GM18867 (cell line): ENCODE results near the gene GUCY2C.
"Not testable (repeated sequence)": the region's sequence is repeated elsewhere in the genome, so short reads cannot be mapped to it uniquely, and the experiment has no call there.

Experiments
- ATAC-seq: cut with Tn5 transposase; IDR thresholded peaks from one replicate; pipeline ENCODE4 v1.9.1; 2021; ENCODE audit warnings: mild to moderate bottlenecking, moderate library complexity; ENCODE audit not compliant: unreplicated experiment

Gene GUCY2C

DNA sequence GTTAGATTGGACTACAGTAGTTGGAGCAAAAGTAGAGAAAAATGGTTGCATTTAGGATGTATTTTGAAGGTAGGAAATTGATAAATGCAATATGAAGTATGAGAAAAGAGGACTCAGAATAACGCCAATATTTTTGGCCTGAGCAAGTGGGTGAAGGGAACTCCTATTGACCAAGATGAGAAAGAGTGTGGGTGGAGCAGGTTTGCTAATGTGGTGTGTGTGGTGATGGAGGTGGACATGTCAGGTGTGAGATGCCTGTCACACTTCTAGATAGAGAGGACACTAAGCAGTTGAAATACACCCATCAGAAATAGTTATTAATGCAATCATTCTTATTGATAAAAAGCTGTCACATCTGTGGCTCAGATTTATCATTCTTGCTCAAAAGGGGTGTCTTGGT, 7.3 kb downstream of the GUCY2C start:
- ATAC-seq: peak; percentile 52

DNA sequence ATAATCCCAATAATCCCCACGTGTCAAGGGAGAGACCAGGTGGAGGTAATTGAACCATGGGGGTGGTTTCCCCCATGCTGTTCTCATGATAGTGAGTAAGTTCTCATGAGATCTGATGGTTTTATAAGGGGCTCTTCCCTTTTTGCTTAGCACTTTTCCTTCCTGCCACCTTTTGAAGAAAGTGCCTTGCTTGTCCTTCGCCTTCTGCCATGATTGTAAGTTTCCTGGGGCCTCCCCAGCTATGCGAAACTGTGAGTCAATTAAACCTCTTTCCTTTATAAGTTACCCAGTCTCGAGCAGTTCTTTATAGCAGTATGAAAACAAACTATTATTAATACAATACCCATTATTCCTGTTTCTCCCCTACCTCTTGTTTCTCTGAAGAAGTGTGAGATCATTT, 14.2 kb downstream of the GUCY2C start:
- ATAC-seq: not testable (repeated sequence)

DNA sequence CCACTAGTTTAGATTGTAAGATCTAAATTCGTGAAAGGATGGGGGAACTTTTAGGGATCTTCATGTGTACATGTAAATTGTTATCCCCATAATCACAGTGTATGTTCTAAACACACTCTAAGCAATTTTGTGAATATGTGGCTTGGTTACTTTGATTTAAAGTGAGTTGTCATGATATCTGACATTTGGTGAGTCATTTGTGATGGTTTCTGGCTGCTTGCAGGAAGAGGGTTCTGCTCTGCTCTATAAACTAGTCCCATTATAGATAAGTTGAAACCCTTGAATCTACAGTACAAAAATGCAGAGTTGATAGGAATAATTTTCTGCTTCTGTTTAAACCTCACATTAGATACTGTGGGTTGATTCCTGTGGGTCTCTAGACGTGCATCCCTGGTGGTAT, 14.8 kb downstream of the GUCY2C start:
- no peak for ATAC-seq

DNA sequence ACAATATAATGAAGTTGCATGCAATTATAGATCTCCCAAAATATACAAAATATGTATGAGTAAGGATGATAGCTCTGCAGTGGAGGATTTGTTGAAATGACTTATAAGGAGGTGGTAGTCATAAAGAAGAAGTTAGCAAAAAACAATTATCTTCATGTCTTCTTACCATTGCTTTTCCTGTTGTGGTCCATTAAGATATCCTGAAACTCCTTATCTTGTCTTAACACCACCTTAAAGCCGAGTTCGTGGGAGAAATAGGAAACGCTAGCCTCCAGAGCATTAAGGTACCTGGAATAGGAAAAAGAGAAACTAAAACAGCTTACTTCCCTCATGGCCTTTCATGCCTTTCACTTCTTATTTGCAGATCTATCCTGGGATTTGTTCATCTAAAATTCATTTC, 15.2 kb downstream of the GUCY2C start:
- ATAC-seq: no peak

DNA sequence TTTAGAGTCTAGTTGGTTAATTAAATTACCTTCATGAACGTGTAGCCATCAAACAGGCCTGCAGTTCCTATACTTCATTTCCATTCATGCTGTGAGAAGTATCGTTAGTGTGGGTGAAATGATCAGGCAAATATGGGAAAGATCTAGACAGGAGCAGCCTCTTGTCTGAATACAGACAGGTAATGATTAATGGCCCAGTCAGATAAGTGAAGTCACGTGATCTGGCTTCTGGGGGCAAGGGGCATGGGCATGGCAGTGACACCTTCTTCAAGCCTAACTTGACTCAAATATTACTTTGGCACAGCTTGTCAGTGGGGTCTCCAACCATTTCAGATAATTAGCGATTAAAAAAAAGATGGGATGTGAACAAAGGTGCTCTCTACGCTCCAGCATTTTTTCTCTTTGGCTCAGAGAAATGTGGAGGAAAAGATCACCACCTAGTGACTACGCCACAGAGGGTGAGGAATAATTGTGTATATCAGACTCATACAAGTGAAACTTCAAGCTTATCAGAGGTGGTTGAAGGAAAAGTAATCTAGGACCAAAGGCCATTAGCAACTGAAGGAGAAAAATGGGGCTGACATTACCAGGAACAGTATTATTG, 17.8 kb downstream of the GUCY2C start:
- ATAC-seq: no peak

DNA sequence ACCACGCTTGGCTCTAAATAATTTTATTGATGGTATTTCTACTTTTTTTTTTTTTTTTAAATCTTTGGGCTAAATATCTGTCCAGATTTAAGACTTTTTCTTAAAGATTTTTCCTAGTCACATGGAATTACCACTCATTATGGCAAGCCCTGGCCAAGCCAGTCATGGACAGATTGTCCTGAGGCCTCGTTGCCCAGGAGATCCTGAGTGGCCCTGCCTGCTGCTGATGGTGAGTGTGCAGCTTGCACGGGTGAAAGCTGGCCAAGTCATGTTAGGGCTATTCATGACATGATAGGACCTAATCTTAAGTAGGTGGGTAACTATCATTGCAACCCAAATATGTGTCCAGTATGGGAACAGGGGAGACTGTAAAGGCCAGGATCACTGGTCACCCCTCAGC, 27.8 kb downstream of the GUCY2C start:
- ATAC-seq: no peak

DNA sequence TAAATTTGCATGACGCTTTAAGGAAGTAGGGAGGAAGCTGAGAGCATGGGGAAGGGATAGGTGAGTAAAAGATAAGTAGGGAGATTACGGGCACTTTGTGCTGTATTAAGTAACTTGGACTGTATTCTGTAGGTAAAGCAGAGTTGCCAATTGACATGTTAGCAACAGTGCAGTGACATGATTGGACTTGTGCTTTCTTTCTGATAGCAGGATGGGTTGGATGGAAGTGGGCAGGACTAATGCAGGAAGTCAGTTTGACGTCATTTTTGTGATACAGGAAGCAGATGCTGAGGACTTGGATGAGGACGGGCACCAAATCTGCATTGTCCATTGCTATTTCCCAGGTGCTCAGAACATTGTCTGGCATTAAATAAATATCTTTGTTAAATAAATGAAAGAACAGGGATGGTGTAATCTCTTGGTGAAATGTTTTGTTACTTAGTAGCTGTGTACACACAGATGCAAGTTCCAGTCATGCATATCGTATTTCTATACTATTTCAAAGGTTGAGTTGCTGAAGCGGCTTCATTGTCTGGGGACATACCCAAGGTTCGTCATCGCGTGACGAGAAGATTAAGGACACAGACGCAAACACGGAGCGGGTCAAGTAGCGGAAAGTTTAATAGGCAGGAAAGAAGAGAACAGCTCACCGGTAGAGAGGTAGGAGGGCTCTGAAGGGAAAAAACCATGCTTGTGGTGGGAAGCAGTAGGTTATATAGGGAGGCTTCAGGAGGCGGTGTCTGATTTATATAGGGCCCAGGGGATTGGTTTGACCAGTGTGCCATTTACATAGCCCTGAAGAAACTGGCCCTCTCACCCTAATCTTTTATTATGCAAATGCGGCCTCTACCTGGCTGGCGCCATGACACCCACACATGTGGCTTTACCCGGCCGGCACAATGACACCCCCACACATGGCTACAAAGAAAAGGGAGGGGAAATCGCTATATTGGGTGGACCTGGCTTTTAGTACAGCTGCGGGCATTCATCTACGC, 30.7 kb downstream of the GUCY2C start:
- no peak for ATAC-seq

DNA sequence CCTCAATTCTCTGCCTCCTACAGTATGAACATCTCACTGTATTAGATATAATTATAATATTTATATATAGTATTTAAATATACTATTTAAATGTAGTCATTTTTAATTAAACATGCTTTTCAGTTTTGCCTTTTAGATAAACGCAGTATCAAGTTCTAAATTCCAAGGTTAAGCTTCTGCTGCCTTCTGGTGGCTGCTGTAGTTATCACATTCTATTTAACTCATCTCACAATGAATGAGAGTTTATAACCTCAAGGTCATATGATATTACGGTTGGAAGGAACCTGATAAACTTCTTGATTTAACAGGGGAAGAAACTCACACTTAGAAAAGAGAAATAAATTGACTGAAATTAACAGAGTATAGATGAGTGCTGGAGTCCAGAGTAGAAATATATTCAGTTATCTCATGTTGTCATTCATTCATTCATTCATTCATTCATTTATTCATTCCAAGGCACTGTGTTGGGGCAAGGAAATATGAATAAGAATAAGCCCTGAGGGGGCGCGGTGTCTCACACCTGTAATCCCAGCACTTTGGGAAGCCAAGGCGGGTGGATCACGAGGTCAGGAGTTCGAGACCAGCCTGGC, 31.9 kb downstream of the GUCY2C start:
- no peak for ATAC-seq

DNA sequence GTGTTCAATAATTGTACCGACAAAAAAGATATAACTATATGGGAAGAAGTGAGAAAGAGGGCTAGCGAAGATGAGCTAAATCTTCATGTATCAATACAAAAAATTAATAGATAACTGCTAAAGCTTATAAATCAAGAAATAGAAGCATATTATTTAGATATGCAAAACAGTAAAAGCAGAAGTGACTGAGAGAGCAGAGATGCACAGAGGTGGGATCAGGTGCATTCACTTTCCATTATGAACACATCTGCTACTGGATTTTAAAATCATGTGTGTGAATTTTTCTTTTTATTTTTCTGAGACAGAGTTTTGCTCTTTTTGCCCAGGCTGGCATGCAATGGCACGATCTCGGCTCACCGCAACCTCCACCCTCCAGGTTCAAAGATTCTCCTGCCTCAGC, 33.4 kb downstream of the GUCY2C start:
- ATAC-seq: no peak

DNA sequence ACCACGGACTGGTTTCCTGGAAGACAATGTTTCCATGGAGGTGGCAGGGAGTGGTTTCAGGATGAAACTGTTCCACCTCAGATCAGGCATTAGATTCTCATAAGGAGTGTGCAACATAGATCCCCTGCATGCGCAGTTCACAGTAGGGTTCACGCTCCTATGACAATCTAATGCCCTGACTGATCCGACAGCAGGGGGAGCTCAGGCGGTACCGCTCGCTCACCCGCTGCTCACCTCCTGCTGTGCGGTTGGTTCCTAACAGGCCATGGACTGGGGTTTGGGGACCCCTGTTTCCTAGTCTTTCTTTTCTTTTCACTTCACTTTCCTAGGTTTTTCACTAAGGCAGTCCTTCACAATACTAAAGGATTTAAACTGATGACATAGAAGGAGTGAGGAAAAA, 39.6 kb downstream of the GUCY2C start:
- no peak for ATAC-seq

DNA sequence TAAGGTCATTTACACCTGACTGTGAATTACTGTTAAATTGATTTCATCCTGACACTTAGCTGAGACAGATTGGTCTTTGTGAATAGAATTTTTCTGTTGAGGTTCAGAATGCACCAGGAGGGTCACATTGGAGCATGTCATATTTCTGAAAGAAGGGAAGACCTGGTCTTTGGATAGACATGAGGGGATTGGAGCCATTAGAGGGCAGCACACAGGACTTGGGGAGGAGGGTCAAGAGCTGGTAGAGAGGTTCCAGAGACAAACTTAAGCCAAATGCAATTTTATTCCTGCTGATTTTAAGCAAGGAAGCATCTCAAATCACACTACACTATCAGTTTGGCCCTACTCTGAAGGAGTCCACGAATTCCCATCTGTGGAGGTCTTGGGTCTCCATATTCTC, 41.1 kb downstream of the GUCY2C start:
- ATAC-seq: no peak

DNA sequence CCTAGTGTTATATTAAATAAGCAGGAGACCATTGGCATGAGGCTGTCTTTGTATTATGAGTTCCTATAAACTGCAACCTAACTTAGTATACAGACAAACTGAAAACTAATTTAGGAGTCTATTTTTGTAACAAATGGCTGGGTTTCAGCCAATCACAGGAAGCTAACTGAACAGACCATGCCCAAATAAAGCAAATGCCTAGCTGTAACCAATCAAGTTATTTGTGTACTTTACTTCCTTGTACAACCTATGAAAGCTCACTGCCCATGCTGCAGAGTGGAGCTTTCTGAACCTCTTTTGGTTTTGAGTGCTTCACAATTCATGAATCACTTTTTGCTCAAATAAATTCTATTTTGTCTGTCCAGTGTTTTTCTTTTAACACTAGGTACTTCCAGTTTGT, 41.6 kb downstream of the GUCY2C start:
- ATAC-seq: no peak

DNA sequence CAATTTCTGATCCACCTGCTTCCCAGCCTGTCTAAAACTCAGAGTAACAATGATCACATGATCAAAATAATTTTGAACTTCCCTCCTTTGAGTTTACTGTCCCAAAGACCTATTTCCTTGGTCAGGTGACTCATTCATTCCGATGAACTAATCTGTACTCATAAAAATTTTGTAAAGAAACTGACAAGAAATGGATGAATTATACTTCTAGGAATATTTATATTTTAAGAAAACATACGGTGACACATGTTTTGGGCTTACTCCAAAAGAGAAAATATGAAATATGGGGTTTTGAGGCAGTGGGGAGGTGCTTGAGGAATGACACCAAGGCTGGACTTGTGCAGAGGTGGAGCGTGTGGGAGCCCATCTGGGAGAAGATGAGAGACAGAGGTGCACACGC, 42.0 kb downstream of the GUCY2C start:
- no peak for ATAC-seq

DNA sequence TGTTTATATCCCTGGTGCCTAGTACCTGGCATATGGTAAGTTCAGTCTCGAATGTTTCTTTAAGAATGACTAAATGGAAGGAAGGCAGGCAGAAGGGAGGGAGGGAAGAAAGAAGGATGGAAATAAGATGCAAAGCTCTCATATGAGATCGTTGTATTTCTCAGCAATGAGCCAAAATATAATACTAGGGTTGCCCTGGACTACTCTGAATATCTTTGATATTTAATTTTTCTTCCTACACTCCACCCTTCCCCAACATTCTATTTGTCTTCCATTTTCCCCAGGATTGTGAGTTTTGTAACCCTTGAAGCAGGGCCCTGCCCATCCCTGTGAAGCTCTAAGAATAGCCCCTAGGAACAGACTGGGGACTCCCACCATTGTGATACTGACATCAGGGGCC, 43.9 kb downstream of the GUCY2C start:
- no peak for ATAC-seq

DNA sequence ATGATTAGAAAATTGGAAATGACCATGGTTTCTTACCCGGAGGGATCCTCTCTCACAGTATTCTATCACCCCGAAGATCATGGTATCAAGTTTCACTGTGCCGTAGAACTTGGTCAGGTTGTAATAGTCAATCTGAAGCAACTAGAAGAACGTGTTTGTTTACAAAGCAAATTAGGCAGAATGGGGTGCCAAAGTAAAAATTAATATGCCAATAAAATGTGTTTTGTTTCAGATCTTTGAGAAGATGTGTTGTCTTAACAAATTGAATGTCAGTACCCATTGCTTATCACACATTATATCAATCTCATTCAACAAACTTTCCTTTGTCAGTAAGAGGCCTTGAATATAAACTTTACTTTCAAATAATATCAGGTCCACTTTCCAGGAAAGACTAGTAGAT, 45.0 kb downstream of the GUCY2C start:
- no peak for ATAC-seq

DNA sequence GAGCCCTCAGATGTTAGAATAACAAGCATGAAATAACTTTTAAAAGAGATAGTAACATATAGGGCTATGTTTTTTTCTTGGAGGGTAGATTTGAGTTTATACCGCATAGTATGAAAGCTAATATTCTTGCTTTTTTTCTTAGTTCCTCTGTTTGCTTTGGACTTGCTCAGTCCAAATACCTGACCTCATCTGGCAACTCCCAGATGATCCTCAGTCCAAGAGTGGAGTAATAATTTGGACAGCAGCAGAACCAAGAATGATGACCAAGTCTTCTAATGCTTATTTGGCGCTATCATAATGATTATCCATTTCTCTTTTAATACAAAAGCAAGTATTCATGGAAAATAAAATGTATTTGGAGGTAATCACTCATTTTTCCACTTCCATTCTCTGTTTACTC, 45.6 kb downstream of the GUCY2C start:
- no peak for ATAC-seq

DNA sequence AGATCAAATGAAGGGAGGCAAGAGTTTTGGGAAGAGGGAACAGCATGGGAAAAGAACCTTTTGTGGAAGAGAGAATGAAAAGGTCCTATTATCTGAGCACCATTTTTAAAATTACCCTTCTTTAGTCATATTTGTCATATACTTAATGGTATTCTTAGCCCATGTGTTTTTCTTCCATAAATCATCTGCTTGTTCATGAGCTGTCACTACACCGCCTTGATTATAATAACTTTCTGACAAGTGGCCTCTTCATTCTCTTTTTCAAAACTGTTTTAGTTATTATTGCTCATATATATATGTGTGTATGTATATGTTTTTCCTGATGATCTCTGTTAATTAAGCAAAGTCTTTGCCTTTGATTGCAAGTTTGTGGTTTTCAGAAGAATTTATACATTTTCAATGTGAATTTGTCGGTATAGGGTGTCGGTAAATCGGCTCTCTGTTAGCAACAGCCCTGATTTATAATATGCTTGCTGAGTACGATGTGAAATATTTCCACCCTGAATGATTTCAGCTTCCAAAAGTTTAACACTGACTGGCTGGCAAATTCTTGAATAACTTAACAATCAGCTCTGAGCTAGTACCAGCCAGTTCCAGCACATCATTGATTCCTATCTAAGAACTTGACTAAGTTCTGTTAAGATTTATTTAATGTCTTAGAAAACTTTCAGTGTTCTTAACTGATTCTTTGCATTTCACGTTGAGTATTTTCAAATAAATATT, 49.2 kb downstream of the GUCY2C start:
- no peak for ATAC-seq

DNA sequence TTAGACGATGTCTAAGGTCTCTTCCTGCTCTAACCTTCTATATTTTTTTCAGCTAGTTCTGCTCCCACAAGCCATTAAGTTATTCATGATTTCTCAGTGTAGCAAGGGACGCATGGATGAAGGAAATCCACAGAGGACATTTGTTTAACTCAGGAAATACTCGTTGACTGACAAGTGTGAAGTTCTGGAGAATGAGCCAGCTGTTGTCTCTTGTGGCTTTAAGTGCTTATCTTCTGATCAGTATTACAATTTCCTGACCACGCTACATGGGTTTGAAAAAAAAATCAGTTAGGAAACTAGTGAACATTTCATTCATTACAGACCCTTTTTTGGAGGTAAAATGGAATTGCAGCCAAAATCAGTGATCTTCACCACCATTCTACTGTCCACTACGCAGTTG, 53.1 kb downstream of the GUCY2C start:
- ATAC-seq: no peak

DNA sequence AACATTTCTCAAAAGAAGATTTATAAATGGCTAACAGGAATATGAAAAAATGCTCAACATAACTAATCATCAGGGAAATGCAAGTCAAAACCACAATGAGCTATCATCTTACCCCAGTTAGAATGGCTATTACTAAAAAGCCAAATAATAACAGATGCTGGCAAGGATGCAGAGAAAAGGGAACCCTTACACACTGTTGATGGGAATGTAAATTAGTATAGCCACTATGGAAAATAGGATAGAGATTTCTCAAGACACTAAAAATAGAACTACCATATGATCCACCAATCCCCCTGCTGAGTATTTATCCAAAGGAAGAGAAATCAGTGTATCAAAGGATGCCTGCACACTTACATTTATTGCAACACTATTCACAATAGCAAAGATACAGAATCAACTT, 58.3 kb downstream of the GUCY2C start:
- no peak for ATAC-seq

DNA sequence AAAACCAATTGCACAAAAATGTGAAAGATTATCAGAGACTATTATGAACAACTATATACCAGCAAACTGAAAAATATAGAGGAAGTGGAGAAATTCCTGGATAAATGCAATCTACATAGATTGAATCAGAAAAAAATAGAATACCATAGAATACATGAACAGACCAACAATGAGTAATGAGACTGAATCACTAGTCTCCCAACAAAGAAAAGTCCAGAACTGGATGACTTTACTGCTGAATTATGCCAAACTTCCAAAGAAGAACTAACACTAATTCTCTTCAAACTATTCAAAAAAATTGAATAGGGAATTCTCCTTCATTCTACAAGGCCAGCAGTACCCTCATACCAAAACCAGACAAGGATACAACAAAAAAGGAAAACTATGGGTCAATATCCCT, 60.6 kb downstream of the GUCY2C start:
- ATAC-seq: no peak

DNA sequence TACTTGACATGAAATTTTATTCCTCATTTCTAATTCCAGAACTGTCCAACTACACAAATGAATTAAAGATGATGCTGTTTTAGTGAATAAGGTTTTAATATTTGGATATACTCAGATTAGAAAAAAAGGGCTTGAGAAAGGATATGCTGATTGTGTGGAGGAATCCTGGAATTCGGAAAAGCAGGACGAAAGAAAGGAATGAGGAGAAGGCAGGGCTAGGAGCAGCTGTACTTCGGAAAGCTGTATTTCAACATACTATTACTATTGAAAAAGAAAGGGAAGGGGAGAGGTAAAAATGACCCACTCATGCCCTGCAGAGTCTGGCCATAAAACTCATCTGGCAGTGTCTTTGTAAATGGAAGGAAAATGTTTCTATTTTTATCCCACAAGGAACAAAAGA, 65.6 kb downstream of the GUCY2C start:
- ATAC-seq: no peak
